NCI-H2171 treated with DMSO at 0.1 percent for 48 hours (cell line): ENCODE data around the gene HEATR5A.
"Not testable (repeated sequence)": the region's sequence is repeated elsewhere in the genome, so short reads cannot be mapped to it uniquely, and the experiment has no call there.

Experiments
- DNase-seq: peaks from one replicate; lab custom pipeline; 2025; lab: John Stamatoyannopoulos, UW

Gene HEATR5A

GRCh38 chr14:31257554-31258426 is 162.6 kb downstream of the HEATR5A start:
- not testable (repeated sequence) for DNase-seq

- no peak for DNase-seq
Observed at GRCh38 chr14:31257244-31257553, 163.2 kb downstream of the HEATR5A start.

DNA sequence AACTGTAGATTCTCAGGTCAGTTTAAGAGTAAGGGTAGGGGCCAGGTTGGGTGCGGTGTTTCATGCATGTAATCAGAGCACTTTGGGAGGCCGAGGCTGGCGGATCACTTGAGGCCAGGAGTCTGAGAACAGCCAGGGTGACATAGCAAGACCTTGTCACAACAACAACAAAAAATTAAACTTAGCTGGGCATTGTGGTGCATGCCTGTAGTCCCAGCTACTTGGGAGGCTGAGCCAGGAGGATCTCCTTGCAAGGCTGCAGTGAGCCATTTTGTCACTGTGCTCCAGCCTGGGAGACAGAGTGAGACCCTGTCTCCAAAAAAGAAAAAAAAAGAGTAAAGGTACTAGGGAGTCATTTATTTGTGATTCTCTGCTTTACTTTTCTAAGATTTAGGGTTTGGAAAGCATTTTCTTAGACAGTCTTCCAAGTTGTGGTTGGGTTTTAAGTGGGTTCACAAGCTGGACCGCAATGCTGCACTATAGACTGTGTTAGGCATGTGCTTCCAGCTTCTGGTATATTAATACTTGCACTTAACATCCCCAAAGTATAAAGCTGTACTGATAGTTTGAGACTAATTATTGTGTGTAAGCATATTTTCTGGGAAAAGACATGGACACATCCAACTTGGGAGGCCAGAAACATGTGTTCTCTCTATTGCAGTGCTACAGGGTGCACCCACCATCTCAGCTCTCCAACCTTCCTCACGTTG is 163.7 kb downstream of the HEATR5A start:
- DNase-seq, result no peak

GRCh38 chr14:31255918-31256317 is 164.4 kb downstream of the HEATR5A start:
- not testable (repeated sequence) for DNase-seq

DNA sequence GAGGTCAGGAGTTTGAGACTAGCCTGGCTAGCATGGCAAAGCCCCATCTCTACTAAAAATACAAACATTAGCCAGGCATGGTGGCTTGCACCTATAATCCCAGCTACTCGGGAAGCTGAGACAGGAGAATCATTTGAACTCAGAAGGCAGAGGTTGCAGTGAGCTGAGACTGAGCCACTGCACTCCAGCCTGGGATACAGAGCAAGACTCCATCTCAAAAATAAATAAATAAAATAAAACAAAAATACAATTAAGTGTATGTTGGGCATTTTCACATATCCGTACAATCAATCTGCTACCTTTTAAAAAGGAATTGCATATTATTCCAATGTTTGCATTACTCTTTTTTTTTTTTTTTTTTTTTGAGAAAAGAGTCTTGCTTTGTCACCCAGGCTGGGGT is 165.1 kb downstream of the HEATR5A start:
- DNase-seq, result no peak

DNA sequence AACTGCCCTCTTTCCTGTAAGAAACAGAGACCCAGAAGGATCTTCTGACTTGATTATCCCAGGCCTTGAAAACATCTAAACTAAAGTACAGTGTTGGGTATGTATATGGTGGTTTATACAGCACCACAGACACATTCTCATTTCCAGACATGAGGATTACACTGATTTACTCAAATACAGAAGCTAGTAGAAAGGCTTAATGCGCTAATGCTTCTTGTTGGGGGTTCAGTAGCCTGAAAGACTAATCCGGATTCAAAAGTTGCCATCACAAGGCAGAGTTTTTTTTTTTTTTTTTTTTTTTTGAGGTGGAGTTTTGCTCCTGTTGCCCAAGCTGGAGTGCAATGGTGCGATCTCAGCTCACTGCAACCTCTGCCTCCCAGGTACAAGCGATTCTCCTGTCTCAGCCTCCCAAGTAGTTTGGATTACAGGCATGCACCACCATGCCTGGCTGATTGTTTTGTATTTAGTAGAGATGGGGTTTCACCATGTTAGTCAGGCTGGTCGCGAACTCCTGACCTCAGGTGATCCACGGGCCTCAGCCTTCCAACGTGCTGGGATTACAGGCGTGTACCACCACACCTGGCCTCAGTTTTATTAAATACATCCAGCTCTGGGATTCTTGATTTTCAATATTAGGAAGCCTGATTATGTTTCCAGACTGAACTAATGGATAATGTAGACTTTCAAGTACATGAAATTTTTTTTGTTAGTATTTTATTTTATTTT is 166.4 kb downstream of the HEATR5A start:
- DNase-seq, result no peak

- DNase-seq, result no peak
Observed at GRCh38 chr14:31252865-31253264, 167.5 kb downstream of the HEATR5A start.

DNA sequence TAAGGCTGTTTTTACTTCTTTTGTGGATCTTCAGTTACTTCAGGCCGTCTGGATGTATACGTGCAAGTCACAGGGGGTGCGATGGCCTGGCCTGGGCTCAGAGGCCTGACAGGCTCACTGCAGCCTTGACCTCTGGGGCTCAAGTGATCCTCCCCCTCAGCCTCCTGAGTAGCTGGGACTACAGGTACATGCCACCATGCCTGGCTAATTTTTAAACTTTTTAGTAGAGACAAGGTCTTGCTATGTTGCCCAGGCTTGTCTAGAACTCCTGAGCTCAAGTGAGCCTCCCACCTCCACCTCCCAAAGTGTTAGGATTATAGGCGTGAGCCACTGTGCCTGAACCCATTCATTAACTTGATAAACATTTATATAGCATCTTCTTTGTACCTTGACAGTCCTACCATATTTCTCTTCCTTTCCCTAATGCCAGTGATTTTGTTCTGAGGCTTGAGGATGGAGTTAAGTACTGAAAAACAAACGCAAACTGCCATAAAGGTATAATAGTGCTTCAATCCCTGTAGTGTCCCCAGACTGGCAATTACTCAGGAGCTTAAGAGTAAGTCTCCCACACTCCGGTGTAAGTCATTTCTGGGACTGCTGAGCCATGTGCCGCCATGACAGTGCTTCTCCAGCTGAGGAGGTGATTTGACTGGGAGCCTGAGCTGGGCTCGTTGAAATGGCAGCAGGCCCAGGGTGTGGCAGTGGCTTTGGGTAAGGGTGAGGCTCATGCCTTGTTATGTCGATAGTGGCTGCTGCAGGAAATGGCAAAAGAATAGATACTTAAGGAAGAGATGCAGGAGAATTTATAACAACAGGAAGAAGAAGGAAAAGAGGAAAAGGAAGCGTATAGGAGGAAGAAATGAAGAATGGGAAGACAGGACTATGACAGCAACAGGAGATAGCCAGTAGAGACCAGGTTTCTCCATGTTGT is 169.1 kb downstream of the HEATR5A start:
- no peak for DNase-seq

DNA sequence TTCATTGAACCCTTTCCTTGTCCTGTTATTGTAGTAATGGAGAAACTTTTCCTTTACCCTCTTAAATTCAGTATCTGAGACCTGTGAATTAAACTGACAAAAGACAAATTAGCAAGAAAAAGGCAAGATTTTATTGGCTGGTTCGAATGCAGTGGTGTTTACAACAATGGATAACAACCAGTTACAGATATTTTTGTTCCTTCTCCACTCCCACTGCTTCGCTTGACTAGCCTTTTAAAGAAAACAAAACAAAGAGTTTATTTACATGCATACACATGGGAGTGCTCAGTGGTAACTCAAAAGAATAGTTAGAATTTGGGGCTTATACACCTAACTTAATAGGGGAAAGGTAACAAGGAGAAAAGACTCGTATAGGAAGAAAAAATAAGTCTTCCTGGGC is 175.7 kb downstream of the HEATR5A start:
- no peak for DNase-seq

DNA sequence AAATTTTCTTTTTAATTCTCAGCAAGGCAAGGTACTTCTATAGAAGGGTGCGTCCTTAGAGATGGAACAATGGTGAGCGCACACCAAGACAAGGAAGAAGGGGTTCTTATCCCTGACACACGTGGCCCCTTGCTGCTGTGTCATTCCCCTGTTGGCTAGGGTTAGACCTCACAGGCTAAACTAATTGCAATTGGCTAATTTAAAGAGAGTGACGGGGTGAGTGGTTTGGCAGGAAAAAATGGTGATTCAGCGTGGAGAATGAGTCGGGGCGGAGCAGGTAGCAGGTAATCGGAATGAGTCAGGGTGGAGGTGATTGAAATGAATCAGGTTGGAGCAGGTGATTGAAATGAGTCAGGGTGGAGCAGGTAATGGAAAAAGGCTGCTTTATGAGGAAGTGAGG is 176.5 kb downstream of the HEATR5A start:
- no peak for DNase-seq

GRCh38 chr14:31242161-31242940 is 178.0 kb downstream of the HEATR5A start:
- not testable (repeated sequence) for DNase-seq
